ENCODE measurements around the gene RSPO4.

Gene RSPO4

GRCh38 chr20:925516-925915, 76.6 kb downstream of the RSPO4 start:
- H3K9ac ChIP-seq (ENCODE audit: low read depth, low read length): no peak overlapping the region
- H3K4me1 ChIP-seq (ENCODE audit: insufficient read depth, low read length): no peaks in the 10 kb centered on the region
- H3K36me3 ChIP-seq (ENCODE audit: insufficient read depth, low read length): no peaks in the 10 kb centered on the region
- H3K9me3 ChIP-seq (ENCODE audit: control insufficient read depth, insufficient read depth, low read length): no peaks in the 10 kb centered on the region

- no peaks in the 10 kb centered on the region for H3K36me3 ChIP-seq (ENCODE audit: insufficient read depth, low read length)
- no peak overlapping the region for H3K9ac ChIP-seq (ENCODE audit: low read depth, low read length)
- no peaks in the 10 kb centered on the region for H3K9me3 ChIP-seq (ENCODE audit: control insufficient read depth, insufficient read depth, low read length)
- H3K4me1 ChIP-seq (ENCODE audit: insufficient read depth, low read length): no peaks in the 10 kb centered on the region
Measured at GRCh38 chr20:924639-925038, 77.5 kb downstream of the RSPO4 start.

- Histone ChIP-seq H3K4me1 (ENCODE audit: insufficient read depth, low read length) (no peaks in the 10 kb centered on the region), H3K9ac (ENCODE audit: low read depth, low read length) (no peak overlapping the region), H3K36me3 (ENCODE audit: insufficient read depth, low read length) (no peaks in the 10 kb centered on the region), H3K9me3 (ENCODE audit: control insufficient read depth, insufficient read depth, low read length) (no peaks in the 10 kb centered on the region)
Measured at GRCh38 chr20:922781-923180, 79.3 kb downstream of the RSPO4 start.

- no peaks in the 10 kb centered on the region for H3K36me3 ChIP-seq (ENCODE audit: insufficient read depth, low read length)
- H3K4me1 ChIP-seq (ENCODE audit: insufficient read depth, low read length): peaks cover 5% of the 10 kb centered on the region; the same call in 1 of the 2 replicates
- H3K9ac ChIP-seq (ENCODE audit: low read depth, low read length): no peak overlapping the region
- H3K9me3 ChIP-seq (ENCODE audit: control insufficient read depth, insufficient read depth, low read length): no peaks in the 10 kb centered on the region
Measured at GRCh38 chr20:921068-921467, 81.0 kb downstream of the RSPO4 start.

GRCh38 chr20:920311-920710, 81.8 kb downstream of the RSPO4 start:
- no peaks in the 10 kb centered on the region for H3K9me3 ChIP-seq (ENCODE audit: control insufficient read depth, insufficient read depth, low read length)
- H3K36me3 ChIP-seq (ENCODE audit: insufficient read depth, low read length): no peaks in the 10 kb centered on the region
- H3K9ac ChIP-seq (ENCODE audit: low read depth, low read length): no peak overlapping the region
- H3K4me1 ChIP-seq (ENCODE audit: insufficient read depth, low read length): peaks cover 8% of the 10 kb centered on the region; the same call in 1 of the 2 replicates

GRCh38 chr20:919491-919916, 82.6 kb downstream of the RSPO4 start:
- Histone ChIP-seq H3K4me1 (ENCODE audit: insufficient read depth, low read length) (peaks cover 8% of the 10 kb centered on the region; the same call in 1 of the 2 replicates), H3K9me3 (ENCODE audit: control insufficient read depth, insufficient read depth, low read length) (no peaks in the 10 kb centered on the region), H3K36me3 (ENCODE audit: insufficient read depth, low read length) (no peaks in the 10 kb centered on the region), H3K9ac (ENCODE audit: low read depth, low read length) (no peak overlapping the region)

- H3K9me3 ChIP-seq (ENCODE audit: control insufficient read depth, insufficient read depth, low read length): no peaks in the 10 kb centered on the region
- H3K36me3 ChIP-seq (ENCODE audit: insufficient read depth, low read length): no peaks in the 10 kb centered on the region
- peaks cover 8% of the 10 kb centered on the region; the same call in 1 of the 2 replicates for H3K4me1 ChIP-seq (ENCODE audit: insufficient read depth, low read length)
- H3K9ac ChIP-seq (ENCODE audit: low read depth, low read length): no peak overlapping the region
Measured at GRCh38 chr20:917416-917815, 84.7 kb downstream of the RSPO4 start.

- no peaks in the 10 kb centered on the region for H3K9me3 ChIP-seq (ENCODE audit: control insufficient read depth, insufficient read depth, low read length)
- H3K4me1 ChIP-seq (ENCODE audit: insufficient read depth, low read length): peaks cover 8% of the 10 kb centered on the region; the same call in 1 of the 2 replicates
- no peaks in the 10 kb centered on the region for H3K36me3 ChIP-seq (ENCODE audit: insufficient read depth, low read length)
- no peak overlapping the region for H3K9ac ChIP-seq (ENCODE audit: low read depth, low read length)
Measured at GRCh38 chr20:916825-917224, 85.3 kb downstream of the RSPO4 start.

- no peaks in the 10 kb centered on the region for H3K9me3 ChIP-seq (ENCODE audit: control insufficient read depth, insufficient read depth, low read length)
- peaks cover 8% of the 10 kb centered on the region; the same call in 1 of the 2 replicates for H3K4me1 ChIP-seq (ENCODE audit: insufficient read depth, low read length)
- no peaks in the 10 kb centered on the region for H3K36me3 ChIP-seq (ENCODE audit: insufficient read depth, low read length)
Measured at GRCh38 chr20:916125-916799, 85.8 kb downstream of the RSPO4 start, which contains the start of gene ANGPT4. Gene ANGPT4 (minus strand): TSS chr20:916334. CDS start chr20:916214, 120 bp downstream.

GRCh38 chr20:914727-915498, 87.2 kb downstream of the RSPO4 start:
- H3K9me3 ChIP-seq (ENCODE audit: control insufficient read depth, insufficient read depth, low read length): no peaks in the 10 kb centered on the region
- no peak overlapping the region for H3K9ac ChIP-seq (ENCODE audit: low read depth, low read length)
- peaks cover 8% of the 10 kb centered on the region; the same call in 1 of the 2 replicates for H3K4me1 ChIP-seq (ENCODE audit: insufficient read depth, low read length)
- H3K36me3 ChIP-seq (ENCODE audit: insufficient read depth, low read length): no peaks in the 10 kb centered on the region

More at GRCh38 chr20:916125-916799, 85.8 kb downstream of the RSPO4 start, which contains the start of gene ANGPT4:
- peak within 1 kb of the TSS; percentile 8; the same call in 1 of the 2 replicates for H3K9ac ChIP-seq (ENCODE audit: low read depth, low read length)

GRCh38 chr20:913306-913849, 88.7 kb downstream of the RSPO4 start:
- Histone ChIP-seq H3K36me3 (ENCODE audit: insufficient read depth, low read length) (no peaks in the 10 kb centered on the region), H3K9ac (ENCODE audit: low read depth, low read length) (no peak overlapping the region), H3K4me1 (ENCODE audit: insufficient read depth, low read length) (peaks cover 8% of the 10 kb centered on the region; the same call in 1 of the 2 replicates), H3K9me3 (ENCODE audit: control insufficient read depth, insufficient read depth, low read length) (no peaks in the 10 kb centered on the region)

GRCh38 chr20:911882-912600, 90.1 kb downstream of the RSPO4 start:
- Histone ChIP-seq H3K36me3 (ENCODE audit: insufficient read depth, low read length) (no peaks in the 10 kb centered on the region), H3K4me1 (ENCODE audit: insufficient read depth, low read length) (peaks cover 8% of the 10 kb centered on the region; the same call in 1 of the 2 replicates), H3K9ac (ENCODE audit: low read depth, low read length) (no peak overlapping the region), H3K9me3 (ENCODE audit: control insufficient read depth, insufficient read depth, low read length) (no peaks in the 10 kb centered on the region)

GRCh38 chr20:910870-911770, 91.0 kb downstream of the RSPO4 start:
- no peak overlapping the region for H3K9ac ChIP-seq (ENCODE audit: low read depth, low read length)
- no peaks in the 10 kb centered on the region for H3K9me3 ChIP-seq (ENCODE audit: control insufficient read depth, insufficient read depth, low read length)
- no peaks in the 10 kb centered on the region for H3K36me3 ChIP-seq (ENCODE audit: insufficient read depth, low read length)
- peaks cover 3% of the 10 kb centered on the region; the same call in 1 of the 2 replicates for H3K4me1 ChIP-seq (ENCODE audit: insufficient read depth, low read length)
